Measurements from ENCODE around the gene DYNC1H1.

Gene DYNC1H1

DNA sequence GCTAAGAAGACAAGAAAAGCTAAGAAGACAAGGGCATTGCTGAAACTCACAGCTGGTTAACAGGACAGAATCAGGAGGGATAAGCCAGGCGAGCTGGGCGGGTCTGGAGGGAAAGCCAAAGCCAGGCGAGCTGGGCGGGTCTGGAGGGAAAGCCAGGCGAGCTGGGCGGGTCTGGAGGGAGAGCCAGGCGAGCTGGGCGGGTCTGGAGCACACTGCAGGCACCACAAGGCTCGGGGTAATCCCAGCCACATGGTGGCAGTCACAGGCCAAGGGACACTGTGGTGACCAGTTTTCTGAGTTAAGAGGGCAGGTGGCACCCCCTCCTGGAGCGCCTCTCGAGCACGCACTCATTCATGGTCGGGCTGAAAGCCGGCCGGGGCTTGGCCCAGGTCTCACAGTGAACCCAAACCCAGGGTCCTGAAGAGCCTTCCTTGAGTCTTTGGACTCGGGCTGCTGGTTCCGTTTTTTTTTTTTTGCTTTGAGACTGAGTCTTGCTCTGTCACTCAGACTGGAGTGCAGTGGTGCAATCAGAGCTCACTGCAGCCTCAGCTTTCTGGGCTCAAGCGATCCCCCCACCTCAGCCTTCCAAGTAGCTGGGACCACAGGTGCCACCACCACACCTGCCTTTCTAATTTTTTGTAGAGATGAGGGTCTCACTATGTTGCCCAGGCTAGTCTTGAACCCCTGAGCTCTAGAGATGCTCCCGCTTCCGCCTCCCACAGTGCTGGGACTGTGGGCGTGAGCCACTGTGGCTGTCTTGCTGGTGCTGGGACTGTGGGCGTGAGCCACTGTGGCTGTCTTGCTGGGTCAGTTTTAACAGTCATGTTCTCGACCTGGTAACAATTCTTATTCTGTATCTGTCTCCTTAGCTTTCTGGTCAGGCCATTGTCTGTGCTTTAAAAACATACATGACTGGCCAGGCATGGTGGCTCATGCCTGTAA is 82.2 kb downstream of the DYNC1H1 start (continued):
- TF ChIP-seq, protein P1, sequence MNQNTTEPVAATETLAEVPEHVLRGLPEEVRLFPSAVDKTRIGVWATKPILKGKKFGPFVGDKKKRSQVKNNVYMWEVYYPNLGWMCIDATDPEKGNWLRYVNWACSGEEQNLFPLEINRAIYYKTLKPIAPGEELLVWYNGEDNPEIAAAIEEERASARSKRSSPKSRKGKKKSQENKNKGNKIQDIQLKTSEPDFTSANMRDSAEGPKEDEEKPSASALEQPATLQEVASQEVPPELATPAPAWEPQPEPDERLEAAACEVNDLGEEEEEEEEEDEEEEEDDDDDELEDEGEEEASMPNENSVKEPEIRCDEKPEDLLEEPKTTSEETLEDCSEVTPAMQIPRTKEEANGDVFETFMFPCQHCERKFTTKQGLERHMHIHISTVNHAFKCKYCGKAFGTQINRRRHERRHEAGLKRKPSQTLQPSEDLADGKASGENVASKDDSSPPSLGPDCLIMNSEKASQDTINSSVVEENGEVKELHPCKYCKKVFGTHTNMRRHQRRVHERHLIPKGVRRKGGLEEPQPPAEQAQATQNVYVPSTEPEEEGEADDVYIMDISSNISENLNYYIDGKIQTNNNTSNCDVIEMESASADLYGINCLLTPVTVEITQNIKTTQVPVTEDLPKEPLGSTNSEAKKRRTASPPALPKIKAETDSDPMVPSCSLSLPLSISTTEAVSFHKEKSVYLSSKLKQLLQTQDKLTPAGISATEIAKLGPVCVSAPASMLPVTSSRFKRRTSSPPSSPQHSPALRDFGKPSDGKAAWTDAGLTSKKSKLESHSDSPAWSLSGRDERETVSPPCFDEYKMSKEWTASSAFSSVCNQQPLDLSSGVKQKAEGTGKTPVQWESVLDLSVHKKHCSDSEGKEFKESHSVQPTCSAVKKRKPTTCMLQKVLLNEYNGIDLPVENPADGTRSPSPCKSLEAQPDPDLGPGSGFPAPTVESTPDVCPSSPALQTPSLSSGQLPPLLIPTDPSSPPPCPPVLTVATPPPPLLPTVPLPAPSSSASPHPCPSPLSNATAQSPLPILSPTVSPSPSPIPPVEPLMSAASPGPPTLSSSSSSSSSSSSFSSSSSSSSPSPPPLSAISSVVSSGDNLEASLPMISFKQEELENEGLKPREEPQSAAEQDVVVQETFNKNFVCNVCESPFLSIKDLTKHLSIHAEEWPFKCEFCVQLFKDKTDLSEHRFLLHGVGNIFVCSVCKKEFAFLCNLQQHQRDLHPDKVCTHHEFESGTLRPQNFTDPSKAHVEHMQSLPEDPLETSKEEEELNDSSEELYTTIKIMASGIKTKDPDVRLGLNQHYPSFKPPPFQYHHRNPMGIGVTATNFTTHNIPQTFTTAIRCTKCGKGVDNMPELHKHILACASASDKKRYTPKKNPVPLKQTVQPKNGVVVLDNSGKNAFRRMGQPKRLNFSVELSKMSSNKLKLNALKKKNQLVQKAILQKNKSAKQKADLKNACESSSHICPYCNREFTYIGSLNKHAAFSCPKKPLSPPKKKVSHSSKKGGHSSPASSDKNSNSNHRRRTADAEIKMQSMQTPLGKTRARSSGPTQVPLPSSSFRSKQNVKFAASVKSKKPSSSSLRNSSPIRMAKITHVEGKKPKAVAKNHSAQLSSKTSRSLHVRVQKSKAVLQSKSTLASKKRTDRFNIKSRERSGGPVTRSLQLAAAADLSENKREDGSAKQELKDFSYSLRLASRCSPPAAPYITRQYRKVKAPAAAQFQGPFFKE (tag by site-specific recombination; IDR thresholded peaks at IDR 0.05; ENCODE audit: borderline replicate concordance) = no peak
- TF ChIP-seq ZNF518A (tag by site-specific recombination; conservative IDR thresholded peaks at IDR 0.05; ENCODE audit: low read depth) (no peak), HOXD13 (CRISPR knock-in tag; IDR thresholded peaks at IDR 0.05; ENCODE audit: borderline replicate concordance) (no peak), ZNF585B (tag by site-specific recombination; IDR thresholded peaks at IDR 0.05) (no peak), GFI1B (tag by site-specific recombination; IDR thresholded peaks at IDR 0.05) (no peak), KLF7 (tag by site-specific recombination; IDR thresholded peaks at IDR 0.05; ENCODE audit: borderline replicate concordance) (no peak), KLF16 (tag by site-specific recombination; IDR thresholded peaks at IDR 0.05) (peak; percentile 27; the same call in 1 of the 2 replicates), ZNF514 (tag by site-specific recombination; IDR thresholded peaks at IDR 0.05) (no peak), ZNF626 (tag by site-specific recombination; IDR thresholded peaks at IDR 0.05) (no peak), ZBTB44 (tag by site-specific recombination; IDR thresholded peaks at IDR 0.05) (no peak), ZNF707 (tag by site-specific recombination; IDR thresholded peaks at IDR 0.05) (no peak), AEBP2 (tag by site-specific recombination; IDR thresholded peaks at IDR 0.05; ENCODE audit: borderline replicate concordance) (no peak), ZNF362 (tag by site-specific recombination; IDR thresholded peaks at IDR 0.05) (no peak), ZNF121 (tag by site-specific recombination; IDR thresholded peaks at IDR 0.05) (peak; percentile 69), TRIM28 (IDR thresholded peaks at IDR 0.05; ENCODE audit: borderline replicate concordance, low read length) (no peak), PATZ1 (tag by site-specific recombination; IDR thresholded peaks at IDR 0.05) (no peak), ZNF221 (tag by site-specific recombination; IDR thresholded peaks at IDR 0.05; ENCODE audit: borderline replicate concordance) (no peak)
- TF ChIP-seq, protein P2, sequence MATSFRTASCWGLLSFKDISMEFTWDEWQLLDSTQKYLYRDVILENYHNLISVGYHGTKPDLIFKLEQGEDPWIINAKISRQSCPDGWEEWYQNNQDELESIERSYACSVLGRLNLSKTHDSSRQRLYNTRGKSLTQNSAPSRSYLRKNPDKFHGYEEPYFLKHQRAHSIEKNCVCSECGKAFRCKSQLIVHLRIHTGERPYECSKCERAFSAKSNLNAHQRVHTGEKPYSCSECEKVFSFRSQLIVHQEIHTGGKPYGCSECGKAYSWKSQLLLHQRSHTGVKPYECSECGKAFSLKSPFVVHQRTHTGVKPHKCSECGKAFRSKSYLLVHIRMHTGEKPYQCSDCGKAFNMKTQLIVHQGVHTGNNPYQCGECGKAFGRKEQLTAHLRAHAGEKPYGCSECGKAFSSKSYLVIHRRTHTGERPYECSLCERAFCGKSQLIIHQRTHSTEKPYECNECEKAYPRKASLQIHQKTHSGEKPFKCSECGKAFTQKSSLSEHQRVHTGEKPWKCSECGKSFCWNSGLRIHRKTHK (tag by site-specific recombination; IDR thresholded peaks at IDR 0.05) = no peak
